Suprapubic skin (tissue), 4 donors: ENCODE measurements around the gene CYP2U1. TPM values are rescaled to one million over a fixed set of nuclear protein-coding genes. Genes with fewer than 3 reads are reported as not detected.

Experiments
- total RNA-seq, 4 donors: library from RNA; depleted of rRNA; stranded (reverse); fragments of >200 nt; gene quantifications; one replicate each; pipeline ENCODE4 v1.1.0, GENCODE V29; 2016

The CYP2U1 gene
- total RNA-seq, 4 donors from 2014 or later: 3.3 to 8.7 (median 4.4) TPM

Other genes with a start within 250 kb of the CYP2U1 start
- 10 to 100 TPM; 44.4 to 58.4 (median 52.0) TPM for gene PAPSS1, start 211.3 kb upstream of the CYP2U1 start, total RNA-seq
- 100 to 1,000 TPM in 1 of 4 donors, 10 to 100 TPM in 3; 18.3 to 100 (median 66.6) TPM for gene SGMS2, start 106.6 kb upstream of the CYP2U1 start, total RNA-seq
- gene HADH, start 58.3 kb downstream of the CYP2U1 start, total RNA-seq: 10 to 100 TPM; 37.0 to 51.1 (median 42.6) TPM
- 10 to 100 TPM in 2 of 4 donors, 1 to 10 TPM in 2; 7.2 to 23.4 (median 14.5) TPM for gene LEF1, start 237.4 kb downstream of the CYP2U1 start, total RNA-seq